ENCODE data around the gene CDK2AP2. TPM values are rescaled to one million over a fixed set of nuclear protein-coding genes. Genes with fewer than 3 reads are reported as not detected.

Gene CDK2AP2
- total RNA-seq, 1 donor from 2014 or later, result 21.9 TPM

DNA sequence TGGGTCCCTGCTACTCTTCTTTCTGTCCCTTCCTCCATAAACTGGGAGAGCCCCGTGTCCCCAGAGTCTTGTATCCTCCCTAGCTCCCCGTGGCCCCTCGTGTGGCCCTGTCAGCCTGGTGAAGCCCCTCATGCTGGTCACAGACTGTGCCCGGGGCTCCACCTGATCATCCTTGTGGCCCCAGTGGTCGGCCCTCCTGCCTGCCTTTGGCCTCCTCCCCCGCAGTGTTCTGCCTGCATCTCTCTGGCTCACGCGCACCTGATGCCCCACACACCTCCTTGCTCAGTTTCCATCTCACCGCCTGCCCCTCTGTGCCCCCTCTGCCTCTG lies 16.5 kb upstream of the CDK2AP2 start:
- DNase-seq, result no peak
- peaks cover 4% of the 10 kb centered on the region for H3K36me3 Mint-ChIP-seq (ENCODE audit: unreplicated experiment)
- no peak overlapping the region for H3K4me3 Mint-ChIP-seq (ENCODE audit: unreplicated experiment)
- H3K9me3 Mint-ChIP-seq (ENCODE audit: unreplicated experiment), result peaks cover 7% of the 10 kb centered on the region
- TF ChIP-seq, protein P1, sequence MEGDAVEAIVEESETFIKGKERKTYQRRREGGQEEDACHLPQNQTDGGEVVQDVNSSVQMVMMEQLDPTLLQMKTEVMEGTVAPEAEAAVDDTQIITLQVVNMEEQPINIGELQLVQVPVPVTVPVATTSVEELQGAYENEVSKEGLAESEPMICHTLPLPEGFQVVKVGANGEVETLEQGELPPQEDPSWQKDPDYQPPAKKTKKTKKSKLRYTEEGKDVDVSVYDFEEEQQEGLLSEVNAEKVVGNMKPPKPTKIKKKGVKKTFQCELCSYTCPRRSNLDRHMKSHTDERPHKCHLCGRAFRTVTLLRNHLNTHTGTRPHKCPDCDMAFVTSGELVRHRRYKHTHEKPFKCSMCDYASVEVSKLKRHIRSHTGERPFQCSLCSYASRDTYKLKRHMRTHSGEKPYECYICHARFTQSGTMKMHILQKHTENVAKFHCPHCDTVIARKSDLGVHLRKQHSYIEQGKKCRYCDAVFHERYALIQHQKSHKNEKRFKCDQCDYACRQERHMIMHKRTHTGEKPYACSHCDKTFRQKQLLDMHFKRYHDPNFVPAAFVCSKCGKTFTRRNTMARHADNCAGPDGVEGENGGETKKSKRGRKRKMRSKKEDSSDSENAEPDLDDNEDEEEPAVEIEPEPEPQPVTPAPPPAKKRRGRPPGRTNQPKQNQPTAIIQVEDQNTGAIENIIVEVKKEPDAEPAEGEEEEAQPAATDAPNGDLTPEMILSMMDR (IDR thresholded peaks at IDR 0.05; ENCODE audit: partially characterized antibody, unreplicated experiment), result no peak
- H3K27ac Mint-ChIP-seq (ENCODE audit: unreplicated experiment), result no peak overlapping the region
- peaks cover 3% of the 10 kb centered on the region for H3K4me1 Mint-ChIP-seq (ENCODE audit: low read depth, unreplicated experiment)
- peaks cover 8% of the 10 kb centered on the region for H3K27me3 Mint-ChIP-seq (ENCODE audit: unreplicated experiment)

DNA sequence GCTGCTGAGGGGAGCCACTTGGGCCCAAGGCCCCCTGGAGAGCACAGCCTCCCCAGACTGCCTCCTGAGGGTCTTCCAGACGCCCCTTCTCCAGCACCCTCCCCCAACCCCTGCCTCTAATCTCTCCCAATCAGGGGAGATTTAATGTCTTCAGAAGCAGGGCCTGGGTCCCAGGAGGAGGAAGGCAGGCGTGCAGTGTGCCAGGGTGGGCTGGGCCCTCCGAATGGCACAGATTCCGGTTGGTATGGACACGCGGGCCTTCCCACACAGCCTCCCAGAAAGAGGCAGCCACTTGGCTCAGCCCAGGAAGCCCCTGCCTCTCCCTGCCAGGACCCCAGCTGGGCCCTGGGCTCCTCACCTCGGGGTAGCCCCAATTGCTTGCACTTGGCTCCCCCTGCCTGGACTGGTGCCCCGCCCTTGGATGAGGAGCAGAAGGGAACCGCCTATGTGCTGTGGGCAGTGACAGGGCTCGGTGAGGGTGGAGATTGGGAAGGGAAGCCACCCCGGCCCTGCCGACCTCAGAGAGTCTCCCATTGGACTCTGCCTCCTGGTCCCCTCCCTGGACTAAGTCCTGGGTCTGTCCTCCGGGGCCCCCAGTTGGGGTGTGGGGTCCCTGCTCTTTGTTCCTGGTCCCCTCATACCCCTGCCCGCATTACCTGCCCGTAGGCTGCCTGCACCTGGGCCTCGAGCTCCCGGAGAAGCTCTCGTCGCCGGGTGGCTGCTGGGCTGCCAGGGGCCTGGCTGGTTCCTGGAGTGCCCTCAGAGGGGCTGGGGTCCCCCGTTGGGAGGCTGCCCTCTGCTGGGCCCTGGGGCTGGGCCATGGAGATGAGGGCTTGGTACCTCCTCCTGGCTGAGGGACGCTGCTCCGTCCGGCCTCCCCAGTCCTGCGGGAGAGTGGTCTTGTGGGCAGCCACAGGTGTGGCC lies 15.9 kb upstream of the CDK2AP2 start:
- no peaks in the 10 kb centered on the region for H3K36me3 Mint-ChIP-seq (ENCODE audit: unreplicated experiment)
- TF ChIP-seq, protein P1 (IDR thresholded peaks at IDR 0.05; ENCODE audit: partially characterized antibody, unreplicated experiment), result no peak
- H3K4me1 Mint-ChIP-seq (ENCODE audit: low read depth, unreplicated experiment), result peaks cover 3% of the 10 kb centered on the region
- H3K4me3 Mint-ChIP-seq (ENCODE audit: unreplicated experiment), result no peak overlapping the region
- H3K27me3 Mint-ChIP-seq (ENCODE audit: unreplicated experiment), result peaks cover 11% of the 10 kb centered on the region
- no peak for DNase-seq
- H3K27ac Mint-ChIP-seq (ENCODE audit: unreplicated experiment), result no peak overlapping the region
- H3K9me3 Mint-ChIP-seq (ENCODE audit: unreplicated experiment), result peaks cover 4% of the 10 kb centered on the region

DNA sequence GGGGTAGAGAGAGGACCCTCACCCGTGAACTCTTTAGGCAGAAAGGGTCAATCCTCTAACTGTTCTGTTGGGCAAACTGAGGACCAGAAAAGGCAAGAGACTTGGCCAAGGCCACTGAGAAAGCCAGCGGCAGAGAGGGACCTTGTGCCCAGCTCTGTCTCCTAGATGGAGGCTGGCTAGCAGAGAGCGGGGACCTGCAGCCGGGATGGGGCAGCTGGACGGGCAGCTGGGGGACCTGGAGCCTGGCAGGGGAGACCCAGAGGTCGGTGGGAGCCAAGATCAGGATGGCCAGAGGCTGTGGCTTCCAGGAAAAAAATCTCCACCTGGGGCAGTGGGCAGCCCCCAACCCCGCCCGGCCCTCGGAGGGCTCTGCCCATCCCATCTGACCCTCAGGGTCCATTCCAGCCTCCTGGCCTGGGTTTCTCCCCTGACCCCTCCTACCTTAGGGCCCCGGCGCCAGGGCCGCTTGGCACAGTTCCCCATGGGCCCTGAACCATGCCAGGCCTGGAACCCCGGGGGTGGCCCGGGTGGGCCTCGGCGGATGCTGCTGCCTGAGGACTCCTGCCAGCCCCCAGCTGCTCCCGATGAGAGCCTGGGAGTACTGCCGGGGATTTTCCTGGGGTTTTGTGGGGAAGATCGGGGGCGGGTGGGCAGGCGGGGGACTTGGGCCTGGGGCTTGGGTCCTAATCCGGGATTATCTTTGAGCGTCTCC lies 15.0 kb upstream of the CDK2AP2 start, which contains the start of gene CABP2:
TSS of gene CABP2 (minus strand) at position 603 of the 712 bp plus-strand sequence. CDS start at position 483, 120 bp downstream.
- H3K27ac Mint-ChIP-seq (ENCODE audit: unreplicated experiment), result no peak within 1 kb of the TSS
- no peak for DNase-seq
- H3K36me3 Mint-ChIP-seq (ENCODE audit: unreplicated experiment), result no peaks in the 10 kb centered on the region
- TF ChIP-seq, protein P1 (IDR thresholded peaks at IDR 0.05; ENCODE audit: partially characterized antibody, unreplicated experiment), result no peak
- peaks cover 4% of the 10 kb centered on the region for H3K9me3 Mint-ChIP-seq (ENCODE audit: unreplicated experiment)
- peaks cover 3% of the 10 kb centered on the region for H3K4me1 Mint-ChIP-seq (ENCODE audit: low read depth, unreplicated experiment)
- H3K27me3 Mint-ChIP-seq (ENCODE audit: unreplicated experiment), result peaks cover 11% of the 10 kb centered on the region
- H3K4me3 Mint-ChIP-seq (ENCODE audit: unreplicated experiment), result no peak within 1 kb of the TSS

DNA sequence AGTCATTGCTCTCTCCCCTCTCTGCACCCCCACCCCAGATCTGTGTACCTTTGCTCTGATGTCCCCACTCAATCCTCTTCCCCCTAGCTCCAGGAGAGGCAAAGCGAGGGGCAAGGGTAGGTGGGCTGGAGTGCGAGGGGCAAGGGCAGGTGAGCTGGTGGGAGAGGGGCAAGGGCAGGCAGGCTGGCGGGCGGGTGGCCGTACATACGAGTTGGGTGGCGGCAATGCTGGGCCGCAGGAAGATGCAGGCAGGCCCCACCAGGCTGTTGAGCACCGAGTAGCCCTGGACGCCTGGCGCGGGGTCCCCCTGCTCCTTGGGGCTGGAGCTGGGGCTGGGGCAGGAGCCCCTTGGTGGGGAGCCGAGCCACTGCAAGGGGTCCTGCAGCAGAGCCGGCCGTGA lies 14.4 kb upstream of the CDK2AP2 start:
- peaks cover 3% of the 10 kb centered on the region for H3K4me1 Mint-ChIP-seq (ENCODE audit: low read depth, unreplicated experiment)
- peaks cover 11% of the 10 kb centered on the region for H3K27me3 Mint-ChIP-seq (ENCODE audit: unreplicated experiment)
- no peak overlapping the region for H3K4me3 Mint-ChIP-seq (ENCODE audit: unreplicated experiment)
- H3K9me3 Mint-ChIP-seq (ENCODE audit: unreplicated experiment), result peaks cover 4% of the 10 kb centered on the region
- no peak overlapping the region for H3K27ac Mint-ChIP-seq (ENCODE audit: unreplicated experiment)
- TF ChIP-seq, protein P1 (IDR thresholded peaks at IDR 0.05; ENCODE audit: partially characterized antibody, unreplicated experiment), result no peak
- DNase-seq, result no peak
- H3K36me3 Mint-ChIP-seq (ENCODE audit: unreplicated experiment), result no peaks in the 10 kb centered on the region
